SU-DHL-6 (cell line): ENCODE data around the gene DPP6.

Source experiments
- H2AFZ ChIP-seq: fragments of 200-600 bp; sonication (generic); 2 replicates; pipeline ENCODE4 v1.6.1; 2014; ENCODE audit warnings: low read depth, mild to moderate bottlenecking, moderate library complexity, mixed read lengths, antibody characterized with exemption, low read length; ENCODE audit not compliant: severe bottlenecking
- H3F3A ChIP-seq: fragments of 200-600 bp; shearing (Covaris generic); 2 replicates; pipeline ENCODE4 v1.6.0; 2016; ENCODE audit warnings: antibody characterized with exemption, mild to moderate bottlenecking; ENCODE audit not compliant: insufficient read depth
- H3K27ac ChIP-seq: fragments of 200-600 bp; sonication (generic); 2 replicates; pipeline ENCODE4 v1.5.1; 2016; ENCODE audit warnings: low read depth, mild to moderate bottlenecking, low read length, moderate library complexity, mixed read lengths
- H3K27me3 ChIP-seq: fragments of 200-600 bp; sonication (generic), shearing (Covaris generic); 2 replicates; pipeline ENCODE4 v1.6.0; 2014; ENCODE audit warnings: mild to moderate bottlenecking, low read length
- H3K36me3 ChIP-seq: fragments of 200-600 bp; sonication (generic); 2 replicates; pipeline ENCODE4 v1.6.1; 2014; ENCODE audit warnings: mild to moderate bottlenecking, low read length, mixed read lengths
- H3K4me2 ChIP-seq: fragments of 300-600, 200-600 bp; shearing (Covaris generic), sonication (generic); 2 replicates; pipeline ENCODE4 v1.6.0; 2014; ENCODE audit warnings: low read length, low read depth, mild to moderate bottlenecking; ENCODE audit not compliant: poor library complexity, severe bottlenecking
- H3K4me3 ChIP-seq: fragments of 200-600 bp; sonication (generic); 2 replicates; pipeline ENCODE4 v1.5.1; 2014; ENCODE audit warnings: antibody characterized with exemption, low read length, mild to moderate bottlenecking, mixed read lengths; ENCODE audit not compliant: insufficient read depth, poor library complexity, severe bottlenecking
- H3K79me2 ChIP-seq: fragments of 200-600 bp; sonication (generic); 2 replicates; pipeline ENCODE4 v1.6.1; 2014; ENCODE audit warnings: mild to moderate bottlenecking, low read length, moderate library complexity; ENCODE audit not compliant: insufficient read depth
- H3K9ac ChIP-seq: fragments of 200-600 bp; sonication (generic); 2 replicates; pipeline ENCODE4 v1.7.0; 2014; ENCODE audit warnings: mild to moderate bottlenecking, low read length
- H3K9me2 ChIP-seq: fragments of 200-600 bp; sonication (generic); replicated peaks from 2 replicates; pipeline ENCODE4 v1.6.1; 2014; ENCODE audit warnings: low read length; ENCODE audit not compliant: insufficient read depth
- H3K9me3 ChIP-seq: fragments of 200-600 bp; sonication (generic); 2 replicates; pipeline ENCODE4 v1.6.1; 2014; ENCODE audit warnings: low read length, mixed read lengths; ENCODE audit not compliant: insufficient read depth
- H4K20me1 ChIP-seq: fragments of 200-600 bp; sonication (generic); 2 replicates; pipeline ENCODE4 v1.6.1; 2014; ENCODE audit warnings: low read depth, mild to moderate bottlenecking, antibody characterized with exemption, low read length, moderate library complexity, mixed read lengths
- EZH2phosphoT487 ChIP-seq: fragments of 200-600 bp; sonication (generic), shearing (Covaris generic); conservative IDR thresholded peaks from 2 replicates; pipeline ENCODE4 v1.6.1; 2018; ENCODE audit warnings: mild to moderate bottlenecking, antibody characterized with exemption, low read length, moderate library complexity, mixed read lengths
- TF ChIP-seq, protein P1 (sequence below): fragments of 200-600 bp; sonication (generic); IDR thresholded peaks from one replicate; pipeline ENCODE4 v1.5.1; 2017; ENCODE audit warnings: antibody characterized with exemption, mild to moderate bottlenecking, low read length, moderate library complexity; ENCODE audit not compliant: insufficient read depth, poor library complexity, severe bottlenecking

The DPP6 gene

DNA sequence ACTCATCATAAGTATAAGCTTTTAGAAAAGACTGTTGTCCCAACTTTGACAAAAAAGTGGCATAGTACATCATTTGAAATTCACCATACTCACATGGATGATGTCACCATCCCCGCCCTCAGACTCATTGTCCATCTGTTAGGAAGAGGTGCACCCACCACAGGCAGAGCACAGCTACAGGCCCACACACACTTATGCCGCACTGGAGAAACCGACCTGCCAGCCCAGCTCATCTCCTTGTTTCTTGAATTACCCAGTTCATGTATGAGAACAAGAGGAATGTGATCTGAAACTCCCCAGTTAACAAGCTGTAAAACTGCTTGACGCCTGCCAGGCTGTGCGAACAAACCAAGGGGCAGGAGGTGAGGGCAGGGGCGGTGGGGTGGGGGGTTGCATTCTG lies 312.0 kb downstream of the DPP6 start:
- no peak overlapping the region for H3K4me2 ChIP-seq
- H3K79me2 ChIP-seq = no peaks in the 10 kb centered on the region
- no peak overlapping the region for H3K27ac ChIP-seq
- no peak for TF ChIP-seq EZH2phosphoT487
- TF ChIP-seq, protein P1, sequence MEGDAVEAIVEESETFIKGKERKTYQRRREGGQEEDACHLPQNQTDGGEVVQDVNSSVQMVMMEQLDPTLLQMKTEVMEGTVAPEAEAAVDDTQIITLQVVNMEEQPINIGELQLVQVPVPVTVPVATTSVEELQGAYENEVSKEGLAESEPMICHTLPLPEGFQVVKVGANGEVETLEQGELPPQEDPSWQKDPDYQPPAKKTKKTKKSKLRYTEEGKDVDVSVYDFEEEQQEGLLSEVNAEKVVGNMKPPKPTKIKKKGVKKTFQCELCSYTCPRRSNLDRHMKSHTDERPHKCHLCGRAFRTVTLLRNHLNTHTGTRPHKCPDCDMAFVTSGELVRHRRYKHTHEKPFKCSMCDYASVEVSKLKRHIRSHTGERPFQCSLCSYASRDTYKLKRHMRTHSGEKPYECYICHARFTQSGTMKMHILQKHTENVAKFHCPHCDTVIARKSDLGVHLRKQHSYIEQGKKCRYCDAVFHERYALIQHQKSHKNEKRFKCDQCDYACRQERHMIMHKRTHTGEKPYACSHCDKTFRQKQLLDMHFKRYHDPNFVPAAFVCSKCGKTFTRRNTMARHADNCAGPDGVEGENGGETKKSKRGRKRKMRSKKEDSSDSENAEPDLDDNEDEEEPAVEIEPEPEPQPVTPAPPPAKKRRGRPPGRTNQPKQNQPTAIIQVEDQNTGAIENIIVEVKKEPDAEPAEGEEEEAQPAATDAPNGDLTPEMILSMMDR = no peak
- H3K9me3 ChIP-seq = no peaks in the 10 kb centered on the region
- H3K9ac ChIP-seq = no peak overlapping the region
- H2AFZ ChIP-seq = no peak overlapping the region
- no peak overlapping the region for H3K4me3 ChIP-seq
- no peaks in the 10 kb centered on the region for H3F3A ChIP-seq
- H4K20me1 ChIP-seq = no peaks in the 10 kb centered on the region
- H3K36me3 ChIP-seq = no peaks in the 10 kb centered on the region
- H3K9me2 ChIP-seq = no peaks in the 10 kb centered on the region
- H3K27me3 ChIP-seq = no peaks in the 10 kb centered on the region

DNA sequence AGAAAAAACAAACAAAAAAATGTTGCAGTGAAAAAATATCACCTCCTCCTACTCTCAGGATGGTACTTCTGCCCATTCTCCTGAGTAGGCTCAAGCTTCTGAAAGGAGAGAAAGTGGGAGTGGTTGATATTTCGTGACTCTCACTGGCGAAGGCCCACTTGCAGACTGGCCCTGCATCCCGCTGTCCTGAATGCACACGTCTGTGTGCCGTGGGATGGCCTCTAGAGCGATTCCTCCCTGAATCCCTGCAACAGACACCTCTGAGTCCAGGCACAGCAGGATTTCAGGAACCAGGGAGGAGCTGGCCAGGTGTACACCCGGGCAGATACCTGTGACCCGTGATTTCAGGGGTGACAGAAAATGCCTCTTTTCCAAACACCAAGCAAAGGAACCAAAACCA lies 319.2 kb downstream of the DPP6 start:
- Histone ChIP-seq H3K4me3 (no peak overlapping the region), H3K36me3 (no peaks in the 10 kb centered on the region), H3K9me3 (no peaks in the 10 kb centered on the region), H4K20me1 (no peaks in the 10 kb centered on the region), H3K9me2 (no peaks in the 10 kb centered on the region), H2AFZ (no peak overlapping the region), H3K27me3 (no peaks in the 10 kb centered on the region), H3K79me2 (no peaks in the 10 kb centered on the region), H3K27ac (no peak overlapping the region), H3K9ac (no peak overlapping the region), H3F3A (no peaks in the 10 kb centered on the region), H3K4me2 (no peak overlapping the region)
- TF ChIP-seq, protein P1 = no peak
- TF ChIP-seq EZH2phosphoT487 = no peak

DNA sequence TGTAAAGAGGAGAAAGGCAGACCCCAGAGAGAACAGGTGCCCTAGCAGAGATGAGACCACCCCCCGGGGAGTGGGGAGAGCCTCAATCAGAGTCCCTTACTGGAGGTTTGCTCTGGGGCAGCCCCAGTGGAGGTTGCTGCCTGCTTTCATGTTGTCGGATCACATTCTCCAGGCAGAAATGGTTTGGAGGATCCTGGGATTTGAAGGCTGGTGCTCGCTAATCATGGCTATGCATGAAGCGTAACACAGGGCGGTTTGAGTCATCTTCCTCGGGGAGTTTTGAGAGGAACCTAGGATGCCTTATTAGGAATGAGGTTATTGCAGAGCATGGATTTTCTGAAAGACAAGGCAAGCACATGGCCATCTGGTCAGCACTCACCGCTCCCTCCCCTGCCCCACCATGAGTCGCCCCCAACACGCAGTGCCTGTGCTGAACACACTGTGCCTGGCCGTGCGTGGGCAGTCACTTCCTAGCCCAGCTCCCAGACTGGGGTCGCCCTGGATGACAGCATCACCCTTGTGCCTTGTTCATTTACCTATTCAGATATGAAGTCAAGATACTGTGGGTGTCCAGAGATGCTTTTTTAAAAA lies 319.9 kb downstream of the DPP6 start:
- Histone ChIP-seq H4K20me1 (no peaks in the 10 kb centered on the region), H3K9me3 (no peaks in the 10 kb centered on the region), H3K4me2 (no peak overlapping the region), H3F3A (no peaks in the 10 kb centered on the region), H3K27ac (no peak overlapping the region), H3K9me2 (no peaks in the 10 kb centered on the region), H3K27me3 (no peaks in the 10 kb centered on the region), H2AFZ (no peak overlapping the region), H3K79me2 (no peaks in the 10 kb centered on the region), H3K36me3 (no peaks in the 10 kb centered on the region), H3K9ac (no peak overlapping the region), H3K4me3 (no peak overlapping the region)
- TF ChIP-seq, protein P1 = no peak
- TF ChIP-seq EZH2phosphoT487 = no peak
